ENCODE results near the gene SNX9. TPM values are rescaled to one million over a fixed set of nuclear protein-coding genes. Genes with fewer than 3 reads are reported as not detected.
A peak's percentile ranks its signal among the peaks of the same experiment; 100 is the strongest.

The SNX9 gene
- total RNA-seq, 4 donors from 2014 or later: 29.4 to 44.9 (median 33.3) TPM

GRCh38 chr6:157862706-157863105 lies 39.7 kb downstream of the SNX9 start:
- Histone ChIP-seq H3K27me3 (no peaks in the 10 kb centered on the region), H3K27ac (no peak overlapping the region), H3K4me3 (no peak overlapping the region), H3K36me3 (no peaks in the 10 kb centered on the region), H3K9me3 (no peaks in the 10 kb centered on the region), H3K4me1 (peaks cover 30 to 55% of the 10 kb centered on the region in 2 donors)
- TF ChIP-seq POLR2A (IDR thresholded peaks at IDR 0.05) (no peak), CTCF (IDR thresholded peaks at IDR 0.05 in 4 of 5, conservative IDR thresholded peaks at IDR 0.05 in 1 of 5) (no peak)
- intact Hi-C loops (cut with DNase I; ENCODE audit: low total_unique reads): no loop called here
- in situ Hi-C loops (cut with MboI; ENCODE audit: low sequenced_read_pairs in 4 of 4): no loop called here
- DNase-seq (no peak), ATAC-seq (no peak)

GRCh38 chr6:157864185-157864761 lies 41.2 kb downstream of the SNX9 start:
- intact Hi-C loops (cut with DNase I; ENCODE audit: low total_unique reads): no loop called here
- Histone ChIP-seq H3K27ac (no peak overlapping the region), H3K36me3 (peaks cover 0 to under 1% of the 10 kb centered on the region in 2 donors), H3K27me3 (no peaks in the 10 kb centered on the region), H3K4me1 (peaks cover 30 to 55% of the 10 kb centered on the region in 2 donors), H3K4me3 (no peak overlapping the region), H3K9me3 (no peaks in the 10 kb centered on the region)
- DNase-seq (no peak), ATAC-seq (no peak)
- TF ChIP-seq CTCF (IDR thresholded peaks at IDR 0.05 in 4 of 5, conservative IDR thresholded peaks at IDR 0.05 in 1 of 5) (no peak), POLR2A (IDR thresholded peaks at IDR 0.05) (no peak)
- in situ Hi-C loops (cut with MboI; ENCODE audit: low sequenced_read_pairs in 4 of 4): no loop called here

- no peak for TF ChIP-seq POLR2A (IDR thresholded peaks at IDR 0.05)
- TF ChIP-seq CTCF (IDR thresholded peaks at IDR 0.05 in 4 of 5, conservative IDR thresholded peaks at IDR 0.05 in 1 of 5): no peak
- H3K36me3 ChIP-seq: peaks cover 0 to 9% of the 10 kb centered on the region in 2 donors
- no peak overlapping the region for H3K27ac ChIP-seq
- no peak for DNase-seq
- intact Hi-C loops (cut with DNase I; ENCODE audit: low total_unique reads): no loop called here
- in situ Hi-C loops (cut with MboI; ENCODE audit: low sequenced_read_pairs in 4 of 4): no loop called here
- H3K27me3 ChIP-seq: no peaks in the 10 kb centered on the region
- no peak overlapping the region for H3K4me3 ChIP-seq
- H3K4me1 ChIP-seq: peaks cover 30 to 49% of the 10 kb centered on the region in 2 donors
- H3K9me3 ChIP-seq: no peaks in the 10 kb centered on the region
- ATAC-seq: no peak
These were observed 42.2 kb downstream of the SNX9 start for GRCh38 chr6:157865249-157865648.

- Histone ChIP-seq H3K27ac (no peak overlapping the region), H3K4me1 (peaks cover 22 to 33% of the 10 kb centered on the region in 2 donors), H3K27me3 (no peaks in the 10 kb centered on the region), H3K4me3 (no peak overlapping the region), H3K36me3 (peaks cover 0 to 18% of the 10 kb centered on the region in 2 donors), H3K9me3 (no peaks in the 10 kb centered on the region)
- intact Hi-C loops (cut with DNase I; ENCODE audit: low total_unique reads) (no loop called here), in situ Hi-C loops (cut with MboI; ENCODE audit: low sequenced_read_pairs in 4 of 4) (no loop called here)
- no peak for DNase-seq
- peak in 1 of 2 donors; percentile 74 for ATAC-seq
- no peak for TF ChIP-seq POLR2A (IDR thresholded peaks at IDR 0.05)
- no peak for TF ChIP-seq CTCF (IDR thresholded peaks at IDR 0.05 in 4 of 5, conservative IDR thresholded peaks at IDR 0.05 in 1 of 5)
These were observed 44.1 kb downstream of the SNX9 start for GRCh38 chr6:157867155-157867559.

GRCh38 chr6:157867981-157868380 lies 44.9 kb downstream of the SNX9 start:
- Histone ChIP-seq H3K4me1 (peaks cover 20 to 25% of the 10 kb centered on the region in 2 donors), H3K27me3 (no peaks in the 10 kb centered on the region), H3K4me3 (no peak overlapping the region), H3K27ac (no peak overlapping the region), H3K9me3 (no peaks in the 10 kb centered on the region), H3K36me3 (peaks cover 0 to 18% of the 10 kb centered on the region in 2 donors)
- no peak for ATAC-seq
- in situ Hi-C loops (cut with MboI; ENCODE audit: low sequenced_read_pairs in 4 of 4) (no loop called here), intact Hi-C loops (cut with DNase I; ENCODE audit: low total_unique reads) (no loop called here)
- TF ChIP-seq CTCF (IDR thresholded peaks at IDR 0.05 in 4 of 5, conservative IDR thresholded peaks at IDR 0.05 in 1 of 5): no peak
- TF ChIP-seq POLR2A (IDR thresholded peaks at IDR 0.05): no peak
- DNase-seq: no peak
